ENCODE results near the gene TJP2. TPM values are rescaled to one million over a fixed set of nuclear protein-coding genes. Genes with fewer than 3 reads are reported as not detected.

Gene TJP2
- polyA plus RNA-seq, 1 donor from 2014 or later = 3.1 TPM

GRCh38 chr9:69153707-69154521 is 20.2 kb upstream of the TJP2 start:
- no peak for TF ChIP-seq REST (IDR thresholded peaks at IDR 0.05; ENCODE audit: borderline replicate concordance)
- no peak for TF ChIP-seq RAD21 (conservative IDR thresholded peaks at IDR 0.05)
- no peak for TF ChIP-seq EP300 (conservative IDR thresholded peaks at IDR 0.05; ENCODE audit: poor library complexity, severe bottlenecking)
- no peak for TF ChIP-seq CTCF (IDR thresholded peaks at IDR 0.05; ENCODE audit: poor library complexity, severe bottlenecking)
- TF ChIP-seq SMC3 (conservative IDR thresholded peaks at IDR 0.05; ENCODE audit: poor library complexity) = no peak
- no peak for TF ChIP-seq POLR2AphosphoS5 (IDR thresholded peaks at IDR 0.05)
- TF ChIP-seq EZH2 (IDR thresholded peaks at IDR 0.05; ENCODE audit: borderline replicate concordance, insufficient read depth, low read length, poor library complexity, severe bottlenecking) = no peak
- no peak for TF ChIP-seq MXI1 (conservative IDR thresholded peaks at IDR 0.05; ENCODE audit: poor library complexity, severe bottlenecking)
- TF ChIP-seq TAF1 (IDR thresholded peaks at IDR 0.05; ENCODE audit: low read depth) = no peak

DNA sequence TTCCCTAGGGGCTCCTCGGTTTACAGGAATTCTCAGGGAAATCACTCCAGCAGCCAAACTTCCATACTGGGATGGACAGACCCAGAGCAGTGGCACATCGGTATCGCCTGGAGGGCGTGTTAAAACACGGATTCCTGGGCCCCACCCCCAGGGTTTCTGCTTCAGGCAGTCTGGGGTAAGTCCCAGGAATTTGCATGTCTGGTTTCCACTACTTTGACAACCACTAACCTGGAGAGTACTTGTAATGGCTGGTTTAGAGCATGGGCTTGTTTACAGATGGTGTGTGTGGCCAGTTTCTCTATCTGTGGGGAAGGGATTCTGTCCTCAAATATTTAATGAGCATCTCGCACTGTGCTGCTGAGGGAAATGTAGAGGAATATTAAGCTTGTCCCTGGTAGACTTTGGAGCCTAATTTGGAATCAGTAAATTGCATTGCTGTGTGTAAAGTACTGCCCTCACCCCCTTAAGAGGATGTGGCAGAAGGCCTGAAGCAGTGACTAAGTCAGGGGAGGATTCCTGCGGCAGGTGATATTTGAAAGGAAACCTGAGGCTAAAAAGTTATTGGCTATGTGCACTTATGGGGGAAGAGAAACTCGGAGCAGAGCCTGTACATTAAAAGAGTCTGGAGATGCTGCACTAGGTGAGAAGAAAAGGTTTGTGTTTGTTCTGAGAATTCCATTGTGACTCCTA is 18.6 kb upstream of the TJP2 start:
- Histone ChIP-seq H3K36me3 (ENCODE audit: insufficient read depth, low read length) (no peaks in the 10 kb centered on the region), H3K9ac (ENCODE audit: low read length) (no peak overlapping the region), H3K9me2 (ENCODE audit: insufficient read depth, low read length) (no peaks in the 10 kb centered on the region), H3K9me3 (ENCODE audit: low read length) (no peaks in the 10 kb centered on the region), H3K4me2 (ENCODE audit: low read length) (no peak overlapping the region), H4K20me1 (ENCODE audit: insufficient read depth) (no peaks in the 10 kb centered on the region), H3K4me3 (ENCODE audit: low read length) (no peak overlapping the region), H2AFZ (ENCODE audit: low read depth, low read length) (no peak overlapping the region), H3K79me2 (replicated peaks; ENCODE audit: insufficient read depth, low read length) (no peaks in the 10 kb centered on the region), H3K27ac (ENCODE audit: low read length) (no peak overlapping the region), H3F3A (ENCODE audit: insufficient read depth, low read length, poor library complexity, severe bottlenecking) (no peaks in the 10 kb centered on the region), H3K27me3 (ENCODE audit: insufficient read depth, low read depth, low read length) (no peaks in the 10 kb centered on the region)
- no peak for TF ChIP-seq POLR2AphosphoS5 (IDR thresholded peaks at IDR 0.05)
- TF ChIP-seq CTCF (IDR thresholded peaks at IDR 0.05; ENCODE audit: poor library complexity, severe bottlenecking) = no peak
- no peak for TF ChIP-seq EP300 (conservative IDR thresholded peaks at IDR 0.05; ENCODE audit: poor library complexity, severe bottlenecking)
- no peak for TF ChIP-seq TAF1 (IDR thresholded peaks at IDR 0.05; ENCODE audit: low read depth)

More at GRCh38 chr9:69153707-69154521, 20.2 kb upstream of the TJP2 start:
- H3K27me3 ChIP-seq (ENCODE audit: insufficient read depth, low read depth, low read length) = no peaks in the 10 kb centered on the region
- H3K9ac ChIP-seq (ENCODE audit: low read length) = no peak overlapping the region
- H3K79me2 ChIP-seq (replicated peaks; ENCODE audit: insufficient read depth, low read length) = no peaks in the 10 kb centered on the region
- H4K20me1 ChIP-seq (ENCODE audit: insufficient read depth) = no peaks in the 10 kb centered on the region
- H3K36me3 ChIP-seq (ENCODE audit: insufficient read depth, low read length) = no peaks in the 10 kb centered on the region
- H3K4me3 ChIP-seq (ENCODE audit: low read length) = no peak overlapping the region
- no peak overlapping the region for H3K4me2 ChIP-seq (ENCODE audit: low read length)
- H2AFZ ChIP-seq (ENCODE audit: low read depth, low read length) = no peak overlapping the region
- no peaks in the 10 kb centered on the region for H3K9me3 ChIP-seq (ENCODE audit: low read length)
- no peaks in the 10 kb centered on the region for H3K9me2 ChIP-seq (ENCODE audit: insufficient read depth, low read length)
- H3F3A ChIP-seq (ENCODE audit: insufficient read depth, low read length, poor library complexity, severe bottlenecking) = no peaks in the 10 kb centered on the region
- no peak overlapping the region for H3K27ac ChIP-seq (ENCODE audit: low read length)

Measured in neural cell (in vitro differentiated cells).